ENCODE results near the gene LDLRAP1. TPM values are rescaled to one million over a fixed set of nuclear protein-coding genes. Genes with fewer than 3 reads are reported as not detected.
"Not testable (repeated sequence)": the region's sequence is repeated elsewhere in the genome, so short reads cannot be mapped to it uniquely, and the experiment has no call there.

The LDLRAP1 gene
- total and polyA plus RNA-seq, 2 of the 4 experiments (the other 2 are of a cell fraction) = 4.5 to 14.4 TPM

- H3K27me3 ChIP-seq (ENCODE audit: control insufficient read depth, insufficient read depth, low read length); H2BK15ac ChIP-seq (ENCODE audit: low read depth, low read length); H3K9me1 ChIP-seq (ENCODE audit: insufficient read depth, low read length); H3K56ac ChIP-seq (ENCODE audit: extremely low read depth, insufficient read depth, low read length); H2BK5ac ChIP-seq (ENCODE audit: low read depth, low read length, poor library complexity, severe bottlenecking); H3K36me3 ChIP-seq (ENCODE audit: control insufficient read depth, insufficient read depth, low read length); H3K4me2 ChIP-seq (ENCODE audit: low read depth, low read length); H3K4ac ChIP-seq (ENCODE audit: low read depth, low read length); H4K20me1 ChIP-seq (ENCODE audit: insufficient read depth, low read length); H4K8ac ChIP-seq (ENCODE audit: low read depth in 2 of 2, low read length in 2 of 2); intact Hi-C loops (cut with micrococcal nuclease); POLR2A ChIA-PET (ENCODE audit: unreplicated experiment); H2BK120ac ChIP-seq (ENCODE audit: low read depth, low read length); H3K23ac ChIP-seq (ENCODE audit: low read depth, low read length); dilution Hi-C loops (cut with HindIII; ENCODE audit: low sequenced_read_pairs, unreplicated experiment); ATAC-seq (ENCODE audit: low read depth); H3K79me1 ChIP-seq (ENCODE audit: low read depth in 1 of 2, low read length in 2 of 2); H3K9ac ChIP-seq (ENCODE audit: low read depth, low read length); H4K91ac ChIP-seq (ENCODE audit: insufficient read depth, low read depth, low read length); DNase-seq; H3K14ac ChIP-seq (replicated peaks; ENCODE audit: low read depth, low read length); H2AK5ac ChIP-seq (ENCODE audit: low read depth, low read length); H3K18ac ChIP-seq (ENCODE audit: low read depth, low read length); H3K27ac ChIP-seq (ENCODE audit: insufficient read depth, low read length); BruUV-seq (replicated peaks); H2AK9ac ChIP-seq (replicated peaks; ENCODE audit: low read depth, low read length, poor library complexity); H3K9me3 ChIP-seq (ENCODE audit: control insufficient read depth, insufficient read depth, low read length); H4K5ac ChIP-seq (ENCODE audit: low read depth, low read length); CTCF ChIA-PET; H3K4me3 ChIP-seq (ENCODE audit: insufficient read depth, low read depth, low read length); in situ Hi-C loops (cut with MboI; ENCODE audit: low sequenced_read_pairs); H2AFZ ChIP-seq (replicated peaks; ENCODE audit: low read length, poor library complexity): not testable (repeated sequence)
- WGBS, 2 experiments (ENCODE audit: extremely low coverage in 2 of 2, insufficient read length in 1 of 2) = no CpG with 5 or more reads among the region's 7 CpGs
- peaks cover 11% of the 10 kb centered on the region for H3K4me1 ChIP-seq (ENCODE audit: control insufficient read depth, insufficient read depth, low read length)
- peak overlapping the region; percentile 34; the same call in 1 of the 2 replicates for H2BK20ac ChIP-seq (ENCODE audit: low read depth, low read length)
Observed at GRCh38 chr1:25588224-25588623, 44.8 kb downstream of the LDLRAP1 start.

GRCh38 chr1:25588786-25589185, 45.4 kb downstream of the LDLRAP1 start:
- CTCF ChIA-PET; H2BK5ac ChIP-seq (ENCODE audit: low read depth, low read length, poor library complexity, severe bottlenecking): not testable (repeated sequence)

More at GRCh38 chr1:25588786-25589185, 45.4 kb downstream of the LDLRAP1 start:
- H3K4ac ChIP-seq (ENCODE audit: low read depth, low read length); H2BK120ac ChIP-seq (ENCODE audit: low read depth, low read length); H3K79me1 ChIP-seq (ENCODE audit: low read depth in 1 of 2, low read length in 2 of 2); H4K20me1 ChIP-seq (ENCODE audit: insufficient read depth, low read length); H3K4me2 ChIP-seq (ENCODE audit: low read depth, low read length); H3K36me3 ChIP-seq (ENCODE audit: control insufficient read depth, insufficient read depth, low read length); POLR2A ChIA-PET (ENCODE audit: unreplicated experiment); H3K4me3 ChIP-seq (ENCODE audit: insufficient read depth, low read depth, low read length); H3K9me3 ChIP-seq (ENCODE audit: control insufficient read depth, insufficient read depth, low read length); H3K27me3 ChIP-seq (ENCODE audit: control insufficient read depth, insufficient read depth, low read length); ATAC-seq (ENCODE audit: low read depth); dilution Hi-C loops (cut with HindIII; ENCODE audit: low sequenced_read_pairs, unreplicated experiment); intact Hi-C loops (cut with micrococcal nuclease); H3K23ac ChIP-seq (ENCODE audit: low read depth, low read length); H3K14ac ChIP-seq (replicated peaks; ENCODE audit: low read depth, low read length); H3K27ac ChIP-seq (ENCODE audit: insufficient read depth, low read length); H2AK9ac ChIP-seq (replicated peaks; ENCODE audit: low read depth, low read length, poor library complexity); H3K9ac ChIP-seq (ENCODE audit: low read depth, low read length); H3K18ac ChIP-seq (ENCODE audit: low read depth, low read length); in situ Hi-C loops (cut with MboI; ENCODE audit: low sequenced_read_pairs); H2AFZ ChIP-seq (replicated peaks; ENCODE audit: low read length, poor library complexity); H2AK5ac ChIP-seq (ENCODE audit: low read depth, low read length); H4K8ac ChIP-seq (ENCODE audit: low read depth in 2 of 2, low read length in 2 of 2); DNase-seq; H4K5ac ChIP-seq (ENCODE audit: low read depth, low read length); H2BK20ac ChIP-seq (ENCODE audit: low read depth, low read length); BruUV-seq (replicated peaks); H2BK15ac ChIP-seq (ENCODE audit: low read depth, low read length); H3K56ac ChIP-seq (ENCODE audit: extremely low read depth, insufficient read depth, low read length); H3K9me1 ChIP-seq (ENCODE audit: insufficient read depth, low read length): not testable (repeated sequence)
- WGBS, 2 experiments (ENCODE audit: extremely low coverage in 2 of 2, insufficient read length in 1 of 2) = 100% methylated on average over 1 of the region's 13 CpGs; no CpG with 5 or more reads in 1 of the 2 experiments
- Histone ChIP-seq H4K91ac (ENCODE audit: insufficient read depth, low read depth, low read length) (peak overlapping the region; percentile 61; the same call in 1 of the 2 replicates), H3K4me1 (ENCODE audit: control insufficient read depth, insufficient read depth, low read length) (peaks cover 11% of the 10 kb centered on the region)
